HG03039 (cell line): Measurements from ENCODE around the gene CER1.

Experiments
- ATAC-seq: cut with Tn5 transposase; IDR thresholded peaks from one replicate; pipeline ENCODE4 v1.9.1; 2021; ENCODE audit warnings: mild to moderate bottlenecking, moderate library complexity; ENCODE audit not compliant: unreplicated experiment

CER1 gene

GRCh38 chr9:14722391-14723035 lies at the start of gene CER1:
Gene CER1 (minus strand): TSS chr9:14722733. CDS start chr9:14722672, 61 bp downstream.
- ATAC-seq: no peak

GRCh38 chr9:14770592-14770991 lies 48.1 kb upstream of the CER1 start:
- ATAC-seq: no peak

GRCh38 chr9:14769230-14769571 lies 46.7 kb upstream of the CER1 start:
- ATAC-seq: peak; percentile 56

GRCh38 chr9:14768405-14769229 lies 46.1 kb upstream of the CER1 start:
- no peak for ATAC-seq

- ATAC-seq: no peak
Observed at GRCh38 chr9:14766299-14766698, 43.8 kb upstream of the CER1 start.

- no peak for ATAC-seq
Observed at GRCh38 chr9:14761584-14761983, 39.1 kb upstream of the CER1 start.

GRCh38 chr9:14760060-14760459 lies 37.5 kb upstream of the CER1 start:
- no peak for ATAC-seq

- ATAC-seq: no peak
Observed at GRCh38 chr9:14756291-14756690, 33.8 kb upstream of the CER1 start.

GRCh38 chr9:14752871-14753270 lies 30.3 kb upstream of the CER1 start:
- ATAC-seq: no peak

GRCh38 chr9:14752271-14752670 lies 29.7 kb upstream of the CER1 start:
- no peak for ATAC-seq

GRCh38 chr9:14750821-14751220 lies 28.3 kb upstream of the CER1 start:
- no peak for ATAC-seq

GRCh38 chr9:14749741-14750211 lies 27.2 kb upstream of the CER1 start:
- ATAC-seq: no peak

GRCh38 chr9:14748373-14748772 lies 25.8 kb upstream of the CER1 start:
- no peak for ATAC-seq

GRCh38 chr9:14747111-14747510 lies 24.6 kb upstream of the CER1 start:
- no peak for ATAC-seq

GRCh38 chr9:14746626-14747025 lies 24.1 kb upstream of the CER1 start:
- ATAC-seq: no peak

- no peak for ATAC-seq
Observed at GRCh38 chr9:14744768-14745167, 22.2 kb upstream of the CER1 start.

GRCh38 chr9:14741369-14741768 lies 18.8 kb upstream of the CER1 start:
- peak; percentile 92 for ATAC-seq

- ATAC-seq: no peak
Observed at GRCh38 chr9:14733133-14733532, 10.6 kb upstream of the CER1 start.

- ATAC-seq: no peak
Observed at GRCh38 chr9:14731294-14731981, 8.9 kb upstream of the CER1 start.

- no peak for ATAC-seq
Observed at GRCh38 chr9:14730461-14730898, 7.9 kb upstream of the CER1 start.

- ATAC-seq: no peak
Observed at GRCh38 chr9:14723301-14723700, 768 bp upstream of the CER1 start.
